ENCODE results near the gene LCLAT1.
"Not testable (repeated sequence)": the region's sequence is repeated elsewhere in the genome, so short reads cannot be mapped to it uniquely, and the experiment has no call there.

- TF ChIP-seq, protein P1, sequence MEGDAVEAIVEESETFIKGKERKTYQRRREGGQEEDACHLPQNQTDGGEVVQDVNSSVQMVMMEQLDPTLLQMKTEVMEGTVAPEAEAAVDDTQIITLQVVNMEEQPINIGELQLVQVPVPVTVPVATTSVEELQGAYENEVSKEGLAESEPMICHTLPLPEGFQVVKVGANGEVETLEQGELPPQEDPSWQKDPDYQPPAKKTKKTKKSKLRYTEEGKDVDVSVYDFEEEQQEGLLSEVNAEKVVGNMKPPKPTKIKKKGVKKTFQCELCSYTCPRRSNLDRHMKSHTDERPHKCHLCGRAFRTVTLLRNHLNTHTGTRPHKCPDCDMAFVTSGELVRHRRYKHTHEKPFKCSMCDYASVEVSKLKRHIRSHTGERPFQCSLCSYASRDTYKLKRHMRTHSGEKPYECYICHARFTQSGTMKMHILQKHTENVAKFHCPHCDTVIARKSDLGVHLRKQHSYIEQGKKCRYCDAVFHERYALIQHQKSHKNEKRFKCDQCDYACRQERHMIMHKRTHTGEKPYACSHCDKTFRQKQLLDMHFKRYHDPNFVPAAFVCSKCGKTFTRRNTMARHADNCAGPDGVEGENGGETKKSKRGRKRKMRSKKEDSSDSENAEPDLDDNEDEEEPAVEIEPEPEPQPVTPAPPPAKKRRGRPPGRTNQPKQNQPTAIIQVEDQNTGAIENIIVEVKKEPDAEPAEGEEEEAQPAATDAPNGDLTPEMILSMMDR (IDR thresholded peaks at IDR 0.05), result not testable (repeated sequence)
- not testable (repeated sequence) for TF ChIP-seq RXRA (IDR thresholded peaks at IDR 0.05; ENCODE audit: borderline replicate concordance, low read depth); TAF1 (IDR thresholded peaks at IDR 0.05; ENCODE audit: borderline replicate concordance, low read depth, low read length); PBX3 (IDR thresholded peaks at IDR 0.05); JUND (IDR thresholded peaks at IDR 0.05); CHD2 (IDR thresholded peaks at IDR 0.05; ENCODE audit: low read length, partially characterized antibody); SIN3A (IDR thresholded peaks at IDR 0.05; ENCODE audit: borderline replicate concordance, low read depth, low read length); RFX5 (IDR thresholded peaks at IDR 0.05; ENCODE audit: low read length)
- TF ChIP-seq, protein P2, sequence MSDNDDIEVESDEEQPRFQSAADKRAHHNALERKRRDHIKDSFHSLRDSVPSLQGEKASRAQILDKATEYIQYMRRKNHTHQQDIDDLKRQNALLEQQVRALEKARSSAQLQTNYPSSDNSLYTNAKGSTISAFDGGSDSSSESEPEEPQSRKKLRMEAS (IDR thresholded peaks at IDR 0.05; ENCODE audit: low read depth), result not testable (repeated sequence)
These were observed 60.4 kb downstream of the LCLAT1 start for GRCh38 chr2:30507460-30507859.
